NCI-H1436 treated with DMSO at 0.1 percent for 48 hours (cell line): Measurements from ENCODE around the gene CDON.
"Not testable (repeated sequence)": the region's sequence is repeated elsewhere in the genome, so short reads cannot be mapped to it uniquely, and the experiment has no call there.

Source experiments
- DNase-seq: peaks from one replicate; lab custom pipeline; 2025; lab: John Stamatoyannopoulos, UW

Gene CDON

DNA sequence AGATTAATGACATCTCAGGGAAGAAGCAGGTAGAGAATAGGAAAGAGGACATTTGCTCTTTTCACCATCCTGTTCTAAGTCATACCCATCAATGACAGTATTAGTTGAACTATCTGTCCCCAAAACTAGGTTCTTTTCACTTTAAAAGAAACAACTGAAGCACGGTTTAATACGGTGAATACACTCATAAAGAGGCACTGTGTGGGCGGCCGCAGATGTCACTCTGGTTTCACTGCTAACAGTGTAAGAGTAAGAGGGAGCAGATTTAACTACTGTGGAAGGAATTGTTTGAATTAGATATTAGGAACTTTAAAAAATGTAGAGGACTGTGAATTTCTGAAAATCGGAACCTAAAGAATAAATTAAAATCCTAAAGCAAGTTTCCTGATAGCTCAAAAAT is 67.4 kb downstream of the CDON start:
- no peak for DNase-seq

DNA sequence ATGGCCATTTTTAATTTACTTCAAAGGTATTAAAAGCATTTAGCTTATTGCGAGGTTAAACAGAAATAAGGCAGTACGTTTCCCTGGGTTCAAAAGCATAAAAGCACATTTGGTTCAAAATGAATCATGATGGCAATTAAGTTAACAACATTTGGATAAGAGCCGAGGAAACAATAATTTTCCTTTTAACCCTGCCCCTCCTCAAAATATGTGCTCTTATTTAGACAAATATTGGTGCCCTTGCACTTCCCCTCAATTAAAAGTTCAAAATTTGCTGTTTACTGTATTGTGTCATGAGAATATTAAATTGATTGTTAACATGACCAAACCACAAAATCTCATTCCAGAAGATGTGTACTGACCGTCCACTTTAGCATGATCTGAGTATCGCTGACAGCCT is 68.2 kb downstream of the CDON start:
- no peak for DNase-seq

DNA sequence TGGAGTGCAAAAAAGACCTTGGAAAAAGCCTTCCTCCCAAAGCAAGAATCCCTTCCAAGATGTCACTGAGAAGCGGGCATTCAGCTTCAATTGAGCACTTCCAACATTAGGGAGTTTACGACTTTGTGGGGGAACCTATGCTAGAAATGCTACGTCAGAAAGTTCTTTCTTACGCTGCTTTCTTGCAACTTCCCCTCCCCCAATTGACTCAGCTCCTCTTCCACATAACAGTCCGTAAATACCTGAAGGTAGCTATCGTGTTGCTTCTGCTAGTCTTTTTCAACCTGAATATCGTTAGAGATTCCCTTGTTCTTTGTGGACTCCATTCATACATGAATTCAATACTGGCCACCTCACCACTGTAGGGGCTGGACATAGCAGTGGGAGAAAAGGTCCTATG is 69.8 kb downstream of the CDON start:
- no peak for DNase-seq

DNA sequence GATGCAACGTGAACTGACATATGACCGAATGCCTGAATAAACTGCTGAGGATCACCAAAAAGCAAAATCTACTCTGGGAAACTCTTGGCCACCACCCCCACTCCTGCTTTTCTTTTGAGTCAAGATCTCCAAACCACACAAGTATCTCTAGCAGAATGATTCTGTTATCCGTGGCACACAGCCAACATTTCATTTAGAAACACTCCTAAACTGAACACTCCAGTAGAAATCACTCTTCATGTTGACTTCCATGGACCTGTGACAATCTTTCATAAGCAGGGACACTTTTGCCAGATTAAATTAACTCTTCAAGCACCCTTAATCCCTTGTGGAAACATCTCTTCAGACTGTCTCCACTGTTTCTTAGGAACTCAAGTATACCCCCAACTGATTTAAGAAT is 72.4 kb downstream of the CDON start:
- no peak for DNase-seq

DNA sequence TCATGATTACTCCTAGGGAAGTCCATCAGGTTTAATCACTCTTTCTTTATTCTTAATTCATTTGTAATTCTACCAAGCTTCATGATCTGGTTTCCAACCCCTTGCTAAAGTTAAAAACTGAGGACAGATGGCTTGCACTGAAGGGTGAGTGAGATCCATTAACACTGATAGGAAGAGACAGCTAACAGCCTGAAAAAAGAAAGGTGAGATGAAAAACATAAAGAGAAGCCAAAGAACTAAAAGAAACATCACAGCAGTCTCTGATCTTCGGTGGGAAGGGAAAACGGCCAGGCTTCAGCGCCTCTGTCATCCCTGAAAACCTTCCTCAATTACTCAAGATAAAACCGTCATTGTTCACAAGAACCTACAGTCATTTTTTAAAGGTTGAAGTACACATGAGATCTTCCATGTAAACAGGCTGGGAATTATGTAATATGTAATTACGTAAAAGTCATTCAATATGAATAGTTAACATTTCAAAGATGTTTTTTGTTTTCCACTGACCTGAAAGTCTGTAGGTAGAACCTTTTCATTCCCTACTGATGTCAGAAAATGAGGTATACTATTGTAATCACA is 75.5 kb downstream of the CDON start:
- DNase-seq, result no peak

DNA sequence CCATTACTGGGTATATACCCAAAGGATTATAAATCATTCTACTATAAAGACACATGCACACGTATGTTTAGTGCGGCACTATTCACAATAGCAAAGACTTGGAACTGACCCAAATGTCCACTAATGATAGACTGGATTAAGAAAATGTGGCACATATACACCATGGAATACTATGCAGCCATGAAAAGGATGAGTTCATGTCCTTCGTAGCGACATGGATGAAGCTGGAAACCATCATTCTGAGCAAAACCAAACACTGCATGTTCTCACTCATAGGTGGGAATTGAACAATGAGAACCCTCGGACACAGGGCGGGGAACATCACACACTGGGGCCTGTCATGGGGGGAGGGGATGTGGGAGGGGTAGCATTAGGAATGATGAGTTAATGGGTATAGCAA is 76.7 kb downstream of the CDON start:
- not testable (repeated sequence) for DNase-seq

DNA sequence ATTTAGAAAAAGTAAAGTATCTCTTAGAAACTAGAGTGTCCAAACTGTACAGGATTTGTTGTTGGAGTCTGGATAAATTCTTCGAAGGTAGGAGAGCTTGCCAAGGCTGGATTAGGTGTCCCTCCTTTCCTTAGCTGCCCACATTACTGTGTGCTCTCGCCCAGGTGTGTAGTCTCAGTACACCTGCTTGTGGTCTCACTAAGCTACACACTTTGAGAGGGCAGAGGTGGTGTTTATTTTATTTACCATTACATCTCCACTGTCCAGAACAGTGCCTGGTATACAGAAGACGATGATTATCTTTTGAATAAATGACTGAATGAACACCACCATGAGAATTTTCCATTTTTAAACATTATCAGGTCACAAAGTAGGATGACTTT is 80.3 kb downstream of the CDON start:
- DNase-seq, result no peak

DNA sequence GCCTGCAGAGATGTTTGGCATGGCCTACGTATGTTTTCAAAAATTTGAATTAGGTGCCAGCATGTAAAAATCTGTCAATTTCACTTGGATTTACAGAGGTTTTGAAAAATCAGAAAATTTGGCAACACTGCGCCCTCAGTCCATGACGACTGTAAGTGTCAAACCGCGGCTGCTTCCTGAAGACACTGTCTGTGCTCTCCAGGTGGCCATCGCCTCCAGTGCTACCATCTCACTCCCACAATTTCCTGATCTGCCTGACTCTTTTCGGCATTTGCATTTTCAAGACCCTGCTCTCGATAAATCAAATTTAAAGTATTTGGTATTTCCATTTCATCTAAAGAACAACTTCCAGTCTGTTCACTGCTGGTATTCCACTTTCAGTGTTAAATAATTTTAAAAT is 82.2 kb downstream of the CDON start:
- no peak for DNase-seq

DNA sequence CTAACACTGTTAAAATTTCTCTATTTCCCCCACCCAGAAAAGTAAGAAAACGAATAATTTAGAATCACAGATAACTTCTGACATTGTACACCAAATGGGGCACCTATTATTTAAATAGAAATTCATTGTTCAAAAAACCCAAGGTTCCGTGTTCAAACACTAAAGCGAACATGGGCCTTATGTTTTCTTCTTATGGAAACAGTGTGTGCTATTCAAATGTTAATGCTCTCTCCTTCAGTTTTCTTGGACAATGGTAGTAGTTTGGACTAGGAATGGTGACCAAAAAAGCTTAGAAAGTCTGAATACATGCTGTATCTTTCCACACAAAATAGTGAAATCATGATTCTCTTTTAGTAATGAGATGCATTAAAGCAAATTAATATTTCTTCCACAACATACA is 83.2 kb downstream of the CDON start:
- DNase-seq, result no peak

DNA sequence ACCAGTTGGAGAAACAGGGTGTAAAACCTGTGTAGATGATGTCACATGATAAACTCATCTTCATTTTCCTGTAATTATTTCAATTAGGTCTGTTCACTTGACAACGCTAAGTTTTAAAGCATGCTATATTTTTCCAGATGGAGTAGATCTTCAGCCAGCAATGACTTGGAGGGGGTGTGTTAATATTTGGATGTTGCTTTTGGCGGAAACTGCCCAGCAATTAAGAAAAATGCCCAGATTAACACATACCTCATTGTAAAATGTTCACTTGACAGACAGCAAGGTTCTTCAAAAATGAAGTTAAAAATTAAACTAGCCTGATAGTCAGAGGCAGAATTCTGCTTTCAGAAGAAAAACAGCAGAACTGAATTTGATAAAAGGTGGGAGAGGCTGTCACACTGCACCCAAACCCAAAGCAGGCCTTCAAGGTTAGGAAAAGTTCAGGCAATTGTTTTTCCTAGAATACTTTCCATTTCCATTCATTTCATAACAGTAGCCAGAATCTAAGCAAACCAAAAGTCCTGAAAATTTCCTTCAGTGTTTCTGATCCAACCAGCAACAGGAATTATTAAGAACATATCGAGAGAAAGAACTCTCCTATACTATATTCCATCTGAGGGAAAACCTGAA is 83.8 kb downstream of the CDON start:
- DNase-seq, result no peak

DNA sequence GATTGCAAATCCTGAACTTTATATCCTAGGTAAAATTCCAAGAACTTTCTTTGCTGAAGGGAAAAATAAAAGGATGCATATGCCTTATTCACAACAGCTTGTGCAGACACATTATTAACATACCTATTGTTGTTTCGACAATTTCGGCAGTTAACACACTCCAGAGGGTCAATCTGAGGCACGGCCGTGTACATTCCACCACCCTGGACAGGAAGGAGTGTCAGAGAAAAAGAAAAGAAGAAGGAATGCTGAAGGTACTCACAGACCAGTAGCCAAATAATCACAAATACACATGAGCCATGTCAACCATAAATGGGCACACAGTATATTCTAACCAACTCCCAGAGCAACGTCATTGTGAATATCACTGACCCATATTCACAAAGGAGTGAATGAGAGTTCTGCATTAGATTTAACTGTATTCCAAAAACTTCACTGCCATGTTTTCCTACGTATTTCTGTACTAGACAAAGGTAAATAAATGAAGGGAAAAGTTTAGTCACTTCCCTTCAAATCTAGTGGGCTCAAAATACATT is 84.4 kb downstream of the CDON start:
- DNase-seq, result no peak

DNA sequence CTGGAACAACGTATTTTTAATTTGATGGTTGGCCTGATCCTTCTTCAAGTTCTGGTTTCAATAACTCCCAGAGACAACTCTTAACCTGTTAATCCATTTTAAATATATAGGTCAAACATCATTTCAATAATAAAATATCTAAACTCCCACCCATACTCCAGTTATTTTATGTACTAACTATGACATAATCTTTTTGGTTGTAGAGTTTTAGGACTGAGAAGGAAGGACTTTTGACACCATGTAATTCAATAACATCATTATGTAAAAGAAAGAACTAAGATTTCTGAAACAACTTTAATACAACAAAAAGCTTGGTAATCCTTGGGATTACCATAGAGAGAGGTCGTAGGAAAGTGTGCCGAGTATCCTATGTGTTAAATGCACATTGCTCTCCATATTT is 85.3 kb downstream of the CDON start:
- DNase-seq, result no peak

DNA sequence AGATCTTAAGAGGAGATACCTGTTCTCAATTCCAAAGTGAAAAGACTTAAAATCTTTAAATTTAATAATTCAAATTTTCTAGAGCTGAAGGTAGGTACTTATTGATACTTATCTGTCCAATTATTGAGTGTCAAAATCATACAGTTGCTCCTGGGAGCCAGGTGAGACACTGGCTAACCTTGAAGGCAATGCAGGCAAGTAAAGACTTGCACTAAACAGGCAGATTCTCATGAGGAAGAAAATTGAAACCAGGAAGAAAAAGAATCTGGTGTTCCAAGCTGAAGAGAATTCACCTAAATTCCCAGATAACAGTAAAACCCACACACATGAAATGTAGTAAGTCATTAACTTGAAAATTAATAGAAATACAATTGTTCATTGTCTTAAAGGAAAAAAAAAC is 86.5 kb downstream of the CDON start:
- DNase-seq, result no peak

DNA sequence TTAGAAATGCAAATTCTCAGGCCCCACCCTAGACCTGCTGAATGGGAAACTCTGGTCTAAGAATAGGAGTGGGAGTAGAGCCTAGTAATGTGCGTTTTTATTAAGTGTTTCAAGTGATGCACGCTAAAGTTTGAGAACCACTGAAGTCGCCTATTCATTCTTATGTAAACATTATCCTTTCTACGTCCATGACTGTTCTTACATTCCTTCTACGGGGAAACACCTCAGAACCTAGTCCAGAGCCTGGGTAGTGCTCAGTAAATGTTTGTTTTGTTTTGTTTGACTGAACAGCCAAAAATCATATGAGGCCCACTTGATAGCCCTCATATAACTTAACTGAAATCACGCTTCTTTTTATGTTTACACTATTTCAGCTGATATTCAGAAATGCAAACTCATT is 87.0 kb downstream of the CDON start:
- DNase-seq, result no peak

DNA sequence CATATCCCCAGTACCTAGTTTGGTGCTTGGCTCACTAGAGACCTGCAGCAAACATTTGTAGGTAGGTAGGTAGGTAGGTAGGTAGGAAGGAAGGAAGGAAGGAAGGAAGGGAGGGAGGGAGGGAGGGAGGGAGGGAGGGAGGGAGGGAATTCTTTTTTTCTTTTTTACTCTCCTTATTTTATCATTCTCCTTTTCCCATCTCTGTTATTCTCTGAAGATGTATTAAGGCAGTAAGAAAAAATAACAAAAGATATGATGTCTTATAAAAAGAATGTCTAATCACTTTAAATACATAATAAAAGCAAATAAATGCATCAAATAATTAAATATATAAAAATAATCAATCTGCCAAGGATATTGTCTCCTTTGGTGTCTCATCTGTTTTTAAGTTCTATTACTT is 88.4 kb downstream of the CDON start:
- no peak for DNase-seq

DNA sequence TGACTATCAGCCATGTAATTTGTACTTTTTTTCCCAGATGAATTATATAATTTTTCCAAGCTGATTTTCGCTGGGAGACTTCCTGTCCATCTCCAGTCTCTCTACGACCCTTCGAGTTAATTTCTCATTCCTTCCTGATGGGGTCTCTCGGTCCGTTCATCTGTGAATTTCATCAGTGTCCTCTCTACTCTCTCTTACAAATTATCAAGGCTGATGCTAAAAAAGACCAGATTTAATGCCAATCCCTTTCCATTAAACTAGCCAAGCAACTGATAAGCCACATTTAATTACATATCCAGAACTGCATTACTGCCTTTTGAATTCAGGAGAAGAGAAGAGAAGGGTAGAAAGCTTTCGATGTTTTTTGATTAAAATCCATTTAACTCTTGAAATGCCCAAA is 91.0 kb downstream of the CDON start:
- no peak for DNase-seq

DNA sequence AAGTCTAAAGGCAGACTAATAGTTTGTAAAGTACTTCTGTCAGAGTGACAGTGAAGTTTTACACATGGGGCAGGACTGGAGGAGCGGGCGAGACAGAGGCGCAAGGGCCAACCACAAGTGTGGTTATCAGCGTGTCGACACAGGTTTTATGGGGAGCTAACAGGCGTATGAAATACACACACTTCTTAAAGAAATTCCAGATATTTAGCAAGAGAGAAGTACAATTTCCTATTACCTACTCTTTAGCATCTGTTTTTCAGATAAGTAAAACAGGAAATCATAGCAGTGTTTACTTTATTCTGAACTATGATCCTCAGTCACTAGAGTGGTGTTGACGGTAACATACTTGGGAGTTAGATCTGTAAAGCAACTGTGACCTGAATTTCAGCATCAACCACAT is 94.3 kb downstream of the CDON start:
- no peak for DNase-seq

DNA sequence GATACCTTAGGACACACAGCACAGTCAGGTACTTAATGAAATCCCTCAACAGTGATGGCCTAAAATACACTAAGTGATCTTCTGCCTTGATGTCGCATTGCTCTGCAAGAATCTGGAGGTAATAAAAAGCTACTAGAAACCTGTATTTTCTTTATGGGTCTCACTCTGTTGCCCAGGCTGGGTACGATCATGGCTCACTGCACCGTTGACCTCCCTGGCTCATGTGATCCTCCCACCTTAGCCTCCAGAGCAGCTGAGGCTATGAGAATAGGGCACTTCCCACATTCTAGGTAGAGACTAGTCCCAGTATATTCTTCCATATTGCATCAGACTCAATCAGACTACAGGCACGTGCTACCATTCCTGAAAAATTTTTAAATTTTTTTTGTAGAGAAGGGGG is 95.2 kb downstream of the CDON start:
- no peak for DNase-seq

DNA sequence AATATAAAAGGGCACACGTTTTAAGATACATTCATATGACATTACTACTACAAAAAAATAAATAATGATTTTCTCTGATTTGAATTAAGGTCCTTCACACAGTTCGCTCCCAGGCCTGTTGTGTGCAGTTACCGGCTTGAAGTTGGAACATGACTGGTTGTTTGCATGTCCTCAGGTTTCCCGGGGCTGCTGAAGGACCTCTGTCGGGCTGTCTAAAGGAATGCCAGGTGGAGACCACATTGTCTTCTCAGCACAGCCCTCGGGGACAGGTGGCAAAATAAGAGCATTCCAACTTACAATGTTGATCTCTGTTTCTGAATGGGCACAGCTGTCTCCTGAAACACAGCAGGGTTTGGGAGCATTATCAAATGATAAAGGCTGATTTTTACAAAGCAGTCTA is 101.9 kb downstream of the CDON start:
- no peak for DNase-seq

DNA sequence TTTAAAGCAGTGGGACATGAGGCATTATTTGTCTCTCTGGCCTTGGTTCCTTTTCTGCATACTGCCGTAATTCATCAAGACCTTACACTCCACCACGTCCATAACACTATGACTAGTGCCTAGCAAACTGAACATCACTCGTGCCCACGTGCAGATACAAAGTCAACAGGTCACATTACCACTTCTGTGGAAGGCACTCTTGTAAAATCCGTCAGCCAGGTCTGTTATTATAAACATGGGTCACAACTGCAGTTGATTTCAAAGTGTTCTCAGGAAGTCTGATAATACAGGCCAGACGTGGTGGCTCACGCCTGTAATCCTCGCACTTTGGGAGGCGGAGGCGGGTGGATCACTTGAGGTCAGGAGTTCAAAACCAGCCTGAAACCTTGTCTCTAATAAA is 102.7 kb downstream of the CDON start:
- DNase-seq, result no peak

DNA sequence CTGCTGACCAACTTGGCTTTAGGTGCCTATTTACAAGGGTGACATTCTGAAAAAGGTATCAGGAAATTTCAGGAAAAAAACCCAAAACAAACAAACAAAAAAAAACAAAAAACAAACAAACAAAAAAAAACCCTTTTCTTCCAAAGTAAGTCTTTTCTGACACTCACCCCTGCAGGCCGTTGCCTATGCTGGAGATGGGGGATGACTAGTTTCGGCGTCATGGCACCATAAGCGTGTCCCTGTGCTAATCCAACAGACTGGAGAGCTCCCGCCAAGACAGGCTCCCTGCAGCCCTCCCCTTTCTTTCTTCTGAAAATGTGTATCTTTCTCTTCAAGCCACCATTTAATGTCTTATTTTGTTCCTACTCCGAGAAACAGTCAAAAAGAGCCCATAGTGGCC is 103.2 kb downstream of the CDON start:
- no peak for DNase-seq

DNA sequence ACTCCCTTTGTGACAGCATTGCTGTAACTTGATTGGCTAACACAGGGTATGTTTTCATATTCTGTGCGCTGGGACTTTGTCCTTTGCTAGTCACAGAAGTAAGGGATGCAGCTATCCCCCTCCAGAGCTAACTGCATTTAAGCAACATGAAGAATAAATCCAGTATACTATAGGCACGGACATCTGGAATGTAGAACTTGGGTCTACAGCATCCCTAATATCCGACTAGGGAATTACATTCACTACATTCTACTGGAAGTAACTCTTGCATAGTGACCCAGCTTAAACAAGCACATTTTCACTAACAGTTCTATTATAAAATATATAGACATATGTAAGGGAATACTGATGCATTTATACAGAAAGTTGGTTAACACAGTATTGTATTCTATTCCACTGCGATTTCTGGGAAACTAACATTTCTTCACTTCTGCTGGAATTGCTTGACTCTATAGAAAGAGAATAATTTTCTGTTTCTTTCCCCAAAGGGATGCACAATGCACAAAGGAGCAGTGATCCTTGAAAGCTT is 103.7 kb downstream of the CDON start:
- no peak for DNase-seq

DNA sequence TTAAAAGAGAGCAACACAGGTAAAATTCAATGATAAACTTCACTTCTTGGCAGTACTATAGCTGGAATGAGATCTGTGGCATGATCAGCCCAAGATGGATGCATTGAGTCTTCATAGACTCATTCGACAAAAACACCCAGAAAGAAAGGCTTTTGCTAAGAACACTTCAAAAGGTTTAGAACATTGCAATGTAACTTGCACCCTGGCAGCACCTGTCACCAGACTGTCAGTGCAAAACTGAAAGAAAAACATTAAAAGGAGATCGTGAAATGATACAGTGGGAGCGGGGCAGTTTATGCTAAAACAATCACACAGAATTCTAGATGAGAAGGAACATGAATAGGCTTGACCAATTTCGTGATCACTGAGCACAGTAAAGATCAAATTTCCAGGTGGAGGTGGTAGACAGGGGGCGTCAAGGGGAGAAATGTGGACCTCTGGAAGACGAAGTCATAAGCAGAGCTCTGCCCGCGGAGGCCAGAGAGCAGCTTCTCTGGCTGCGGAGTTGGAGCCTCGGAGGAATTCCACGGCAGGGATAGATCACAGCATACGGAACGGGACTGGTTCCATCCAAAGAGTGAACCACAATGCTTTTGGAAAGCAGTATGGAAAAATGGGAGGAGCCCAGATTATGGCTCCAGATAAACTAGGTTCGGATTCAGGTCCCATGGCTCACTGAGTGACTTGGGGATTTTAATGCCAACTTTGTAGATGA is 104.9 kb downstream of the CDON start:
- DNase-seq, result no peak
